Brain microvascular endothelial cell (primary cell): ENCODE results near the gene CEACAM21.

Experiments used
- DNase-seq: peaks from one replicate; pipeline ENCODE4 v3.0.0-alpha.2; 2020
- H3K27ac ChIP-seq: fragments of 250-450 bp; sonication (Bioruptor Pico); 2 replicates; pipeline ENCODE4 v1.5.1; 2020; ENCODE audit warnings: mild to moderate bottlenecking, moderate library complexity
- H3K27me3 ChIP-seq: fragments of 250-450 bp; sonication (Bioruptor Pico); replicated peaks from 2 replicates; pipeline ENCODE4 v1.5.1; 2020; ENCODE audit warnings: mild to moderate bottlenecking
- H3K36me3 ChIP-seq: fragments of 250-450 bp; sonication (Bioruptor Pico); replicated peaks from 2 replicates; pipeline ENCODE4 v1.5.1; 2020; ENCODE audit warnings: mild to moderate bottlenecking
- H3K4me3 ChIP-seq: 2 replicates; pipeline ENCODE4 v1.5.1; 2011; ENCODE audit warnings: low read depth, mild to moderate bottlenecking, control low read depth, low read length, moderate library complexity
- CTCF ChIP-seq: IDR thresholded peaks from 2 replicates; pipeline ENCODE4 v1.5.1; 2011; ENCODE audit warnings: low read depth, mild to moderate bottlenecking, moderate library complexity, low read length, control low read depth, inconsistent platforms; ENCODE audit errors: missing control alignments
- in situ Hi-C: cut with HindIII; loops from 2 replicates; pipeline ENCODE4 v1.10.0; 2017; ENCODE audit warnings: low sequenced_read_pairs, low pct_ligation_motif_present

CEACAM21 gene

GRCh38 chr19:41563854-41564514 is 12.0 kb upstream of the CEACAM21 start:
- DNase-seq: no peak
- in situ Hi-C loops: no loop called here
- TF ChIP-seq CTCF: no peak
- Histone ChIP-seq H3K36me3 (no peaks in the 10 kb centered on the region), H3K4me3 (no peak overlapping the region), H3K27me3 (peaks cover 35% of the 10 kb centered on the region), H3K27ac (no peak overlapping the region)

- H3K27ac ChIP-seq: no peak overlapping the region
- TF ChIP-seq CTCF: no peak
- no peaks in the 10 kb centered on the region for H3K36me3 ChIP-seq
- H3K4me3 ChIP-seq: no peak overlapping the region
- peaks cover 33% of the 10 kb centered on the region for H3K27me3 ChIP-seq
- DNase-seq: no peak
- in situ Hi-C loops: no loop called here
Measured at GRCh38 chr19:41564515-41565378, 11.2 kb upstream of the CEACAM21 start.

- in situ Hi-C loops: no loop called here
- H3K36me3 ChIP-seq: no peaks in the 10 kb centered on the region
- no peak overlapping the region for H3K4me3 ChIP-seq
- no peak for TF ChIP-seq CTCF
- H3K27me3 ChIP-seq: peaks cover 32% of the 10 kb centered on the region
- DNase-seq: no peak
- H3K27ac ChIP-seq: no peak overlapping the region
Measured at GRCh38 chr19:41565379-41565720, 10.6 kb upstream of the CEACAM21 start.

DNA sequence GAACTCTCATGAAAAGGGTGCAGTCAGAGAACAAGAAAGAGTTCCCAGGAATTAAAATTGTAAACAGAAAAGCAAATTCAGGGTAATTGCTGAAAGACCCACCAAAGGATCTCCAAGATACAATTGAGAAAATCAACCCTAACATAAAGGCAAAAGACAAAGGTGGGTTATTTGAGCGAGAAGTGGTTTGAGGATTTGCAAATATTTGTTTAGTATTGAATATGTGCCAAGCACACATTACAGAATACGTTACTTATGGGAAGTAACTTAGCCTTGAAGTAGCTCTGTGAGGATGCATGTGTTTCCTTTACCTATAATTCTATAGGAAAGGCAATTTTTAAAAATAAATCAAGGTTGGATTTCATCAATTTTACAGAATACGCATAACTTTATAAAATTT is 10.0 kb upstream of the CEACAM21 start:
- no peak for TF ChIP-seq CTCF

GRCh38 chr19:41569481-41570150 is 6.3 kb upstream of the CEACAM21 start:
- peaks cover 21% of the 10 kb centered on the region for H3K27me3 ChIP-seq
- H3K4me3 ChIP-seq: no peak overlapping the region
- no peak overlapping the region for H3K27ac ChIP-seq
- no peak for DNase-seq
- H3K36me3 ChIP-seq: no peaks in the 10 kb centered on the region
- in situ Hi-C loops: no loop called here
- TF ChIP-seq CTCF: no peak

More for the DNA sequence above, 10.0 kb upstream of the CEACAM21 start:
- no peak overlapping the region for H3K27ac ChIP-seq
- peaks cover 32% of the 10 kb centered on the region for H3K27me3 ChIP-seq
- in situ Hi-C loops: no loop called here
- DNase-seq: no peak
- H3K36me3 ChIP-seq: no peaks in the 10 kb centered on the region
- no peak overlapping the region for H3K4me3 ChIP-seq
